ENCODE measurements around the gene SPATA9.

The SPATA9 gene, protein sequence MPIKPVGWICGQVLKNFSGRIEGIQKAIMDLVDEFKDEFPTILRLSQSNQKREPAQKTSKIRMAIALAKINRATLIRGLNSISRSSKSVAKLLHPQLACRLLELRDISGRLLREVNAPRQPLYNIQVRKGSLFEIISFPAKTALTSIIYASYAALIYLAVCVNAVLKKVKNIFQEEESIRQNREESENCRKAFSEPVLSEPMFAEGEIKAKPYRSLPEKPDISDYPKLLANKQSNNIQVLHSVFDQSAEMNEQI
- 0.04 to 0.10 reads per million in 2 donors for total RNA-seq

DNA sequence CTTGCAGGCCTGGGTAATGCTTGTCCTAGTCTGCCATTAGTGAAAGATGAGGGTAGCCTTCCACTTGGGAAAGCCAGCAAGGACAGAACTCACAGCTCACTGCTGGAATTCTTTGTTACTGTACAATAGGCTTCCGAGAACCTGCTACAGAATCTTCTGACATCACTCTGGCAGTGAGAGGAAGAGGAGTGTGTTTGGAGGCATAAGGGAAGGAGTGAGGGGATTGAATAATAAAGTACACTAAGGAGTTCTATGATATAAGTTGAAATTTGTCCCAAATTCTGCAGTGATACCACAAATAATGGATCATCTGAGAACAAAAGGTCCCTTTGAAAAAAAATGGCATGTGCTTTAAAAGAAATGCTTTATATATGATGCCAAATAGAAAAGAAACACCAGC lies at the start of gene SPATA9:
TSS of gene SPATA9 (minus strand) at position 101 of the 400 bp plus-strand sequence. CDS start 137 bp downstream, outside the sequence.
- DNase-seq: no peak

DNA sequence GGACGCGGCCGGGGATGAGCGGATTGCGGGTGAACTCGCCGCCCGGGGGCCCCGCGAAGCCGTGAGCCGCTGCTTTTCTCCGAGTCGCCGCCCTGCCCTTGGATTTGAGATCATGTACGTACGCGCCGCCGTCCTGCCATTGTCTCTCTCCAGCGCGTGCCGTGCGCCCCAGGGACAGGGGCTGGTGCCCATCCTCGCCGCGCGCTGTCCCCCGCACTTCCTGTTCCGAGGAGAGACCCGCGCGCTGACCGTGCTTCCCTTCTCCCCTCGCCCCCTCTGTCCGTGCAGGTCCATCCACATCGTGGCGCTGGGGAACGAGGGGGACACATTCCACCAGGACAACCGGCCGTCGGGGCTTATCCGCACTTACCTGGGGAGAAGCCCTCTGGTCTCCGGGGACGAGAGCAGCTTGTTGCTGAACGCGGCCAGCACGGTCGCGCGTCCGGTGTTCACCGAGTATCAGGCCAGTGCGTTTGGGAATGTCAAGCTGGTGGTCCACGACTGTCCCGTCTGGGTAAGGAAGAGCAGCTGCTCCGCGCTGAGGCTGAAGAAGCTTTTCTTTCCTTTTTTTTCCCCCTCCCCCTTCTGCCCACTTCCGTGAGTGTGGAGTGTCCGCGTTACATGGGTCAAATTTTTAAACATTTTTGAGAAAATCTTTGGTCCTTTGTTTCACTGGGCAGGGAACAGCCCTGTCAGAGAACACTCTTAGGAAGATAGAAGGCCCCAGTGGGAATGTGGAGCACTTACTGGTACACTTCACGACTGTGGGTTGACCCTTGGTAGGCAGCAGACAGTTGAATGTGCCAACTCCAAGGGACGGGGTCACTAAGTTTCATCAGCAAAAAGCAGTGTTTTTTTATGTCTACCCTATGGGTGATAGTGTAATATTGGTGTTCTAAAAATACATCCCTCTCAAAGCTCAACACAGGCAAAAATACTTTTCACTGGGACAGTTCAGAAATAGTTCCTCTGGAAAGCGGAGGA lies 49.1 kb upstream of the SPATA9 start:
- DNase-seq: peak; percentile 26

DNA sequence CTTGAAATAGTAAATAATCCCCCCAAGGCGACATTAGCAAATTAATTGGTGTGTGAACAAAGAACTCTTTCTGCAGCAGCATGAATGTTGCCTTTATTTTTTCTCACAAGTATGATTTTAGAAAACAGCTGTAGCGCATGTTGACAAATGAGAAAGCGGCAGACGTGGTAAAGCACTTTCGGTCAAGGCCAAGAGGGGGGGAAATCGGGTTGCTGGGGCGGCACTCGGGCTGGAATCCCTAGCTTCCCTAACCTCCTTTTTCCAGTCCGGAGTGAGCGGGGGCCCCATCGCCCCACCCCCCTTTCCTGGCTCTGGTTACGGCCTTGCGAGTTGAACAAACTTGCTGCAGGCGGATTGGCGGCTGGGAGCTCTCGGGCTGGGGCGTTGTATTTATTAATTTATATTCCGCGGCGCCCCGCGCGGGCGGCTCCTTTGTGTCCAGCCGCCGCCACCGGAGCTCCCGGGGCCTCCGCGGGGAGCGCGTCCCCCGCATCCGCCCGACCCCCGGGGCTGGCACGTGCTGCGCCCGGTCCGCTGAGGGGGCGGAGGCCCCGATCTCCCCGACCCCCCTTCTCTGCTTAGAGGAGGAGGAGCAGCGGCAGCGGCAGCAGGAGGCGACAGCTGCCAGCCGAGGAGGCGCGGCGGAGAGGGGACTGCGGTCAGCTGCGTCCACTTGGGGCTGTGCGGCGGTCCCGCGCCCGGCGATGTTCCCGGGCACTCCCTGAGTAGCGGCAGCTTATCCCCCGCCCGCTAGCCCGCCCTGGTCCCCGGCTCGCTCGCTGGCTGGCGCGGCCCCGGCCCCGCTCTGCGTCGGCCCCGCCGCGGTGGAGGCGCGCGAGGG lies 48.2 kb upstream of the SPATA9 start, which contains the start of gene RHOBTB3:
TSS of gene RHOBTB3 (plus strand) at position 607 of the 841 bp plus-strand sequence. CDS start 347 bp downstream, outside the sequence.
- peak; percentile 26 for DNase-seq

- no peak for DNase-seq
These were observed 47.4 kb upstream of the SPATA9 start for GRCh38 chr5:95730011-95730700.

DNA sequence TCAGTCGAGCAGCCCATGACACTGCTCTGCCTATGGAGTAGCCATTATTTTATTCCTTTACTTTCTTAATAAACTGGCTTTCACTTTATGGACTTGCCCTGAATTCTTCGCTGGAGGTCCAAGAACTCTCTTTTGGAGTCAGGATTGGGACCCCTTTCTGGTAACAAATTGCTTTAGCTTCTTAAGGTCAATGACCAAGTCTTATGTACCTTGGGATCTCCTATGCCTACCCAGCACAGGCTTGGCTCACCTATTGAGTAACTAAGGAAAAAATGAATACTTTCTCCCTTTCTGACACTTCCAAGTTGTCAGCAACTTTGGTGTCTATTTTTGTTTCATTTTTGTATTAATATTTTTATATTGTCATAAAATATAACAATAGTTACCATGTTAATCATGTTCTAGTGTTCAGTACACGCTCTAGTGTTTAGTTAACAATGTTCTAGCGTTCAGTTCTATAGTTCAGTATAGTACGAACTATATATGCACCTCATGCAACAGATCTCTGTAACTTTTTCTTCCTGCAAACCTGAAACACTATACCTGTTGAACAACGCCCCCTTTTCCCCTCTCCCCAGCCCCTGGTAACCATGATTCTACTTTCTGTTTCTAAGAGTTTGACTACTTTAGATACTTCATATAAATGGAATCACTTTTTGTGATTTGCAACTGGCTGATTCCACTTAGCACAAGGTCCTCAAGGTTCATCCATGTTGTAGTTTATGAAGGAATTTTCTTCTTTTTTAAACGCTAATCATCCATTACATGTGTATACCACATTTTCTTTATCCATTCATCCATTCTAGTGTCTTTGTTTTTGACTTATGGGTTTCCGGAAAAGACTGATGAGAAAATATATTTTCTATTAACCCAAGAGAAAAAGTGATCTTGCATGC lies 46.6 kb upstream of the SPATA9 start:
- DNase-seq: no peak

DNA sequence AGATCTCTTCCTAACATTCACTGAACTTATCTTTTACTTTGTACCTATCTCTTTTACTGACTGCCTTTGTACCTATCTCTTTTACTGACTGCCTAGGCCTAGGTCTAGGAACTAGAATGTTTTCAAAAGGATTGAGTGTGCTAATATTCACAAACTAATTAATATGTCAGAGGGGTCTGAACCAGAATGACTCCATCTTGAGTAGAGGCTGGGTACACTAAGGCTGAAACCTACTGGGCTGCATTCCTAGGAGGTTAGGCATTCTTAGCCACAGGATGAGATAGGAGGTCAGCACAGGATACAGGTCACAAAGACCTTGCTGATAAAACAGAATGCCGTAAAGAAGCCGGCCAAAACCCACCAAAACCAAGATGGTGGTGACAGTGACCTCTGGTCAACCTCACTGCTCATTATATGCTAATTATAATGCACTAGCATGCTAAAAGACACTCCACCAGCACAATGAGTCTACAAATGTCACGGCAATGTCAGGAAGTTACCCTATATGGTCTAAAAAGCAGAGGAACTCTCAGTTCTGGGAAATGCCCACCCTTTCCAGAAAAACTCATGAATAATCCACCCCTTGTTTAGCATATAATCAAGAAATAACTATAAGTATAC lies 45.8 kb upstream of the SPATA9 start:
- DNase-seq: no peak

- DNase-seq: no peak
These were observed 45.0 kb upstream of the SPATA9 start for GRCh38 chr5:95727764-95728191.

GRCh38 chr5:95726811-95727763 lies 44.3 kb upstream of the SPATA9 start:
- no peak for DNase-seq

GRCh38 chr5:95725937-95726810 lies 43.4 kb upstream of the SPATA9 start:
- DNase-seq: no peak

GRCh38 chr5:95725071-95725820 lies 42.5 kb upstream of the SPATA9 start:
- DNase-seq: no peak

DNA sequence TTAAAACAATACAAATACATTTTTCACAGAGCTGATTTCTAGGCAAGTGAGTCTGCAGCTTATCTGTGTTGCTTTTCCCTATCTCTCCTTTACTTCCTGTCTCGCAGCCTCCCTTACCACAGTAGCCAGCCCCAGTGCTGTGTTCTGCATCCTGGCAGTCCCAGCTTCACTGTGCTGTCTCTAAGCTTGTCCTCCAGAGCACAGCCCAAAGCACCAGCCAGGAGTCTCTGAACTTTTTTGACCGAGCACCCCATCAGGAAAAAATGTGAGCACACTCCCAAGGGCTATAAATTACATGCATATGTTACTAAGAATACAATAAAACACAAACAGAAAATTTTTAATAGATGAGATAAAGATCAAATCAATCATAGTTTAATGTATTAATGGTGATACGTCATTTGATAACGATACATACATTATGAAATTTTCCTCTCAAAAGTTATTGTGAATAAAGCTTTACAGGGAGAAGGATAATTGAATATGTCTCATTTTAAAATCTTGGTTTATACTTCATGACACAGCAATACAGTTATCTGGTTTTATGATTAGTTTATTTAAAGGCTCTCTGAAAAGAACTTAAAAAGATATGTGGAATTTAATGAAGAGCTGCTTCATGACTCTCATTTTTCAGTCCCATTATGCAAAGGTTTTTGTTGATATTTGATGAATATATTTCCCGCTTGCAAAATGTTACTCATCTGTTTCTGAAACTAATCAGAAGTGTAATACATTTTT lies 41.0 kb upstream of the SPATA9 start:
- no peak for DNase-seq

DNA sequence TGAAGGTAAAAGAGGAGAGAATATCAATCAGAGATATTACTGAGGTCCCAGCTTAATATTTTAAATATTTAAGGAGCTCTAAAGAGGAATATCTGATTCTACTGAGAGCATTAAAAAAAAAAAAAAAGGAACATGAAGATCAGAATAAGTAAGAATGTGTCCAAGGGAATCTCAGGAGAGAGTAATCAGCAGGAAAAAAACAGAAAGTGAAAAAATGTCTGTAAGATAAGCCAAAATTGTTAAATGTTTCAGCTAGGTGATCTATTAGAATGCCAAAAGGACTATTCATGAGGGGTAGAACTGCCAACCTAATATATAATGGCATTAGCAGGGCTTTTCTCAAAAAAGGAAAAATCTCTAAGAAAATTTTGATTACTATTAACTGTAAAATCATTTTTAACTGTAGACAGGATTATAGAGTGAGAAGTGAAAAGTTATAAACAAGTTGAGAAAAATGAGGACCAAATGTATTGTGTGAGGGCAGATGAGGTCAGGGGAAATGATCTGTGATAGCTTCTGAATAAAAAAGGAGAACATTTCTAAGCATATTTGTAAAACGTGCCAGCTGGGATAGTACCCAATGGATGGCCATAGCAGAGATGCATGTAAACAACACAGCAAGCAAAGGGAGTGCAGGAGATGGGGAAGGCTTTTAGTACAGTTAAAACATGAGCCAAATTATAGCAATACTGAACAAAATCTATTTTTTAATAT lies 38.9 kb upstream of the SPATA9 start:
- no peak for DNase-seq

GRCh38 chr5:95720094-95720786 lies 37.4 kb upstream of the SPATA9 start:
- no peak for DNase-seq

- DNase-seq: no peak
These were observed 35.9 kb upstream of the SPATA9 start for GRCh38 chr5:95718738-95719137.

GRCh38 chr5:95718203-95718602 lies 35.4 kb upstream of the SPATA9 start:
- no peak for DNase-seq
